GM12874 (cell line): ENCODE results near the gene LRFN5.

Experiments
- CTCF ChIP-seq: IDR thresholded peaks from 2 replicates; pipeline ENCODE4 v1.5.1; 2011; ENCODE audit warnings: low read depth, mild to moderate bottlenecking, control low read depth, low read length, moderate library complexity; ENCODE audit not compliant: insufficient read depth

Gene LRFN5

DNA sequence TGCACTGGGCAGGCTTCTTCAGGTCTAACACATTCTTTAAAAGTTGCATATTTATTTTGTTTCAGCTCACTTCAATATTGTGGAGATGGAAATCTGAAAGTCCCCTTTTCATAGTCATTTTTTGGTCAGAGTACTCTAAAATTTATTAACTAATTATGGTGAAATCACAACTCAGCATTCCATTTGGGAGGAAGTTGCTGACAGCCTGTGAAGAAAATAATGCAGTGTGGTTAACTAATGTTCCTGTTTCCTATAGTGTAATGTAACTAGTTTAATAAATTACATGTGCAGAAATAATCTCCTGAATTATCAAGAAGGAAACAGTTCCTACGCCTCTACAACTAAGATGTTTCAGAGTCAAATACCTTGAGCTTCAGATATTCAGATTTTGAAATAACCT is 17.1 kb downstream of the LRFN5 start:
- TF ChIP-seq CTCF: no peak

DNA sequence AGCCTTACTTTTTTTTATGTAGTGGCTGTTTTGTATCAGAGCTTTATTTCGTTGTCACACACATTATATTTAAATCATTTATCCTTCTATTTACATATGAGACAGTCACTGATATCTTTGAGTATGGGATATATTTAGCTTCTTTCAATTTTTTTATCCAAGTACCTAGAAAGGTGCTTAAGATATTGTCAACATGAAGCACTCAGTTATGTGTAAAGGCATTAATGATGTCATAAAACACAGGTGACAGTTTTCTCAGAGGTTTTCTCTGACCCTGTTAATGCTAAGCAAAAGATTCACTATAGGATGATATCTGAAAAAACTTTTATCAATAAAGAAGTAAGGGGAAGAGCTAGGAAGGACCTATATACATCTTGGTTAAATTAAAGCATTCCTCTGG is 23.2 kb downstream of the LRFN5 start:
- no peak for TF ChIP-seq CTCF

GRCh38 chr14:41634286-41634685 is 27.6 kb downstream of the LRFN5 start:
- TF ChIP-seq CTCF: no peak

DNA sequence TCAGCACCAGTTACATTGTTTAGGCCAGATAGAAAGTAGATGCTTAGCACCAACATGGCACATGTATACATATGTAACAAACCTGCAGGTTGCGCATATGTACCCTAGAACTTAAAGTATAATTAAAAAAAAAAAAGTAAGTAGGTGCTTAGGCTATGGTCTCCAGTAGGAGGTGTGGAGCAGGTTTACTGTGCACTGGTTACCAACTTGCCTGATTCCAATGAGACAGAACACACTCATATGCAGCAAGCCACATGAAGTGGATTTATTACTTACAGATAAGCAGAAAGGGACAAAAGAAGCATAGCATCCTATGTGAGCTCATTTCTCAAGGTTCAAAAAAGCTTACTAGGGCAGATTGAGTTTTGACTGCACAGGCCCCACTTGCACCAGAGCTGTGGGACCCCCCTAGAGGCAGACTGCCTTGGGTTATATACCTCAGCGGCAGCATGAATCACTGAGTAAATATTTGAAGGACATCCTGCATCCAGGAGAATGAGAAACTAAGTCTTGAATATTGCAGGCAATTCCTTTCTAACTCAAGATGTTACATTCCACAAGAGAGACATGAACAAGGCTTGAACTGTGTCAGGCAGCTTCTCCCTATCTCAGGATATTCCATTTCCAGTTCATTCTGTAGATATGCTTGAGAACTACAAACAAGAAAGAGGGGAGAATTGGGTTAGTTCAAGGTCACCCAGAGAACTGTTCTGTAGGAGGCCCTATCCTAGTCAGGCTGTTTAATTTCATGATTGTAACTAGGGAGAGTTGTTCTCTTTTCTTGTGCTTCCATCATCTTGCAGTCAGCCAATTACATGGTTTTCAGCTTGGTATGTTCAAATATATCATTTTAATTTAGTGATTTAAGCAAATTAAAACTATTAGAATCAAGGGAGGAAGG is 30.1 kb downstream of the LRFN5 start:
- no peak for TF ChIP-seq CTCF

- TF ChIP-seq CTCF: no peak
Observed at GRCh38 chr14:41641690-41642089, 35.0 kb downstream of the LRFN5 start.

DNA sequence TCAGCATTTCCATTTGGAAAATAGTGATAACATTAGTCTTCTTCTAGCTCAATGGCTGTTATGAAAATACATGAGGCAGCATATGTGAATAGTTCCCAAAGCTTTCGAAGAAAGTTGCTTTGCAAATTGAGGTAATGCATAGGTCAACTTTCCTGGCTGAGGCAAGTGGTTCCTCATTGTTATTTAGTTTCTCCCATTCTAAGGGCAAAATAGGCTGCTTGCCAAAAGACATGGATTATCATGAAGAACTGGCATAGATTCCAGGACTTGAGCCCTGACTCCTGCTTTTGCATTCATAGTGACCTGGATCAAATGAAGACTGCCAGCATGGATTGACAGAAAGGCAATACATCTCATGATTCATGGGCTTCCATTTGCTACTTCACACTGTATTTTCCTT is 35.7 kb downstream of the LRFN5 start:
- no peak for TF ChIP-seq CTCF

GRCh38 chr14:41642789-41643188 is 36.1 kb downstream of the LRFN5 start:
- no peak for TF ChIP-seq CTCF
